ENCODE measurements around the gene DPP9. TPM values are rescaled to one million over a fixed set of nuclear protein-coding genes. Genes with fewer than 3 reads are reported as not detected.

DPP9 gene
- polyA plus RNA-seq, 2 of the 4 experiments (the other 2 are of a cell fraction), result 10.1 to 53.5 TPM

GRCh38 chr19:4652075-4652474 lies 71.6 kb downstream of the DPP9 start:
- peaks cover 4% of the 10 kb centered on the region; the same call in 1 of the 3 replicates for H3K4me1 ChIP-seq
- no peak for FAIRE-seq
- no peak overlapping the region for H3K4me3 ChIP-seq
- no peak for ATAC-seq
- POLR2A ChIA-PET, result no interaction called here
- DNase-seq (ENCODE audit: low read depth in 1 of 2, low spot score in 1 of 2), result no peak
- WGBS (ENCODE audit: missing lambda C conversion rate), result 96% methylated on average over 39 of the region's 44 CpGs
- CTCF ChIA-PET, result interaction anchor here (1.1 to 2.3 kb wide), 2 partner anchors 7 to 16 kb away, joined by 3 to 6 read pairs; no protein-coding TSS in a partner anchor
- no peak overlapping the region for H3K4me2 ChIP-seq
- H3K27ac ChIP-seq, result no peak overlapping the region
- H3K9me3 ChIP-seq, result no peaks in the 10 kb centered on the region
- TF ChIP-seq ZSCAN20 (CRISPR knock-in tag; IDR thresholded peaks at IDR 0.05) (no peak), ATOH8 (CRISPR knock-in tag; IDR thresholded peaks at IDR 0.05; ENCODE audit: low read depth) (no peak), TFCP2L1 (CRISPR knock-in tag; IDR thresholded peaks at IDR 0.05) (no peak), JUNB (IDR thresholded peaks at IDR 0.05) (no peak)

GRCh38 chr19:4650159-4650558 lies 73.5 kb downstream of the DPP9 start:
- ATAC-seq (no peak; a peak in 2 of 6 replicates), DNase-seq (ENCODE audit: low read depth in 1 of 2, low spot score in 1 of 2) (no peak), FAIRE-seq (no peak)
- Histone ChIP-seq H3K4me1 (peaks cover 4% of the 10 kb centered on the region; the same call in 1 of the 3 replicates), H3K27ac (no peak overlapping the region), H3K4me2 (no peak overlapping the region), H3K4me3 (no peak overlapping the region), H3K9me3 (no peaks in the 10 kb centered on the region)
- TF ChIP-seq JUN (IDR thresholded peaks at IDR 0.05), result no peak
- no peak for TF ChIP-seq MAZ (IDR thresholded peaks at IDR 0.05; ENCODE audit: borderline replicate concordance, low read depth, low read length)
- TF ChIP-seq HEYL (CRISPR knock-in tag; IDR thresholded peaks at IDR 0.05), result no peak
- no peak for TF ChIP-seq MAX (IDR thresholded peaks at IDR 0.05)
- no peak for TF ChIP-seq HDAC2 (IDR thresholded peaks at IDR 0.05)
- no peak for TF ChIP-seq PHF8 (IDR thresholded peaks at IDR 0.05; ENCODE audit: borderline replicate concordance, low read depth)
- no peak for TF ChIP-seq CHD4 (IDR thresholded peaks at IDR 0.05; ENCODE audit: borderline replicate concordance)
- TF ChIP-seq HMGXB4 (CRISPR knock-in tag; IDR thresholded peaks at IDR 0.05; ENCODE audit: borderline replicate concordance), result no peak
- TF ChIP-seq BCL3 (IDR thresholded peaks at IDR 0.05), result no peak
- no peak for TF ChIP-seq EHF (CRISPR knock-in tag; IDR thresholded peaks at IDR 0.05)
- TF ChIP-seq HES2 (IDR thresholded peaks at IDR 0.05), result no peak
- TF ChIP-seq PBX3 (IDR thresholded peaks at IDR 0.05), result no peak
- TF ChIP-seq MAFK (IDR thresholded peaks at IDR 0.05; ENCODE audit: partially characterized antibody), result no peak
- TF ChIP-seq RFX5 (IDR thresholded peaks at IDR 0.05), result no peak
- no peak for TF ChIP-seq CBX8 (IDR thresholded peaks at IDR 0.05)
- TF ChIP-seq CHD2 (IDR thresholded peaks at IDR 0.05; ENCODE audit: low read length, partially characterized antibody), result no peak
- no peak for TF ChIP-seq KDM5A (IDR thresholded peaks at IDR 0.05)
- POLR2A ChIA-PET, result no interaction called here
- WGBS (ENCODE audit: missing lambda C conversion rate), result 90% methylated on average over 2 of the region's 2 CpGs
- CTCF ChIA-PET, result interaction anchor here (0.5 to 2.3 kb wide), 5 partner anchors 9 to 211 kb away, joined by 3 to 6 read pairs (median 3); partner anchors contain the start of gene SEMA6B

Measured in A549 (cell line).